A549 (cell line): ENCODE results near the gene ADIG. TPM values are rescaled to one million over a fixed set of nuclear protein-coding genes. Genes with fewer than 3 reads are reported as not detected.
A peak's percentile ranks its signal among the peaks of the same experiment; 100 is the strongest.

Source experiments
- ATAC-seq, 2 experiments: fragments of 200-7000 bp in 1 of 2; fragments of >200 bp in 1 of 2; cut with Nextera tagmentation in 1 of 2; cut with Tn5 transposase in 1 of 2; 3 replicates each; pipeline versions ENCODE4 v1.8.0 to v1.9.1; 2018 to 2020; ENCODE audit warnings: mild to moderate bottlenecking in 1 of 2, moderate library complexity in 1 of 2
- CTCF ChIA-PET: fragments of 300-600 bp; sonication (Branson Sonifier 250); formaldehyde crosslinking; extraction: SDS; loops from one replicate; lab custom pipeline; 2021; ENCODE audit warnings: antibody characterized with exemption, inconsistent platforms; lab: Yijun Ruan, JAX
- POLR2A ChIA-PET: fragments of 350-600 bp; formaldehyde crosslinking; extraction: SDS; loops from one replicate; lab custom pipeline; 2021; ENCODE audit warnings: antibody characterized with exemption, inconsistent platforms; lab: Yijun Ruan, JAX
- DNase-seq, 2 experiments: peaks; one replicate each; pipeline versions ENCODE4 v3.0.0 to v3.0.0-alpha.2; 2011 to 2016; ENCODE audit warnings: low read depth in 1 of 2, low spot score in 1 of 2
- FAIRE-seq: peaks from 2 replicates; lab custom pipeline; 2011; peaks lifted over from hg19 to GRCh38; lab: Jason Lieb, UNC
- H3K27ac ChIP-seq, 2 experiments: fragments of >200 bp; sonication (Bioruptor Twin); formaldehyde crosslinking; 3 replicates each; pipeline ENCODE4 v1.5.1; 2016 to 2017
- H3K4me1 ChIP-seq: fragments of >200 bp; sonication (Bioruptor Twin); formaldehyde crosslinking; 3 replicates; pipeline ENCODE4 v1.6.1; 2016
- H3K4me2 ChIP-seq: fragments of >200 bp; sonication (Bioruptor Twin); formaldehyde crosslinking; 3 replicates; pipeline ENCODE4 v1.6.1; 2016
- H3K4me3 ChIP-seq: fragments of >200 bp; sonication (Bioruptor Twin); formaldehyde crosslinking; 3 replicates; pipeline ENCODE4 v1.5.1; 2016
- H3K9me3 ChIP-seq: fragments of >200 bp; sonication (Bioruptor Twin); formaldehyde crosslinking; 3 replicates; pipeline ENCODE4 v1.6.1; 2016
- CBX8 ChIP-seq: fragments of 200-600 bp; sonication (generic); IDR thresholded peaks from 2 replicates; pipeline ENCODE4 v1.6.1; 2016
- CHD2 ChIP-seq: fragments of 150-350 bp; IDR thresholded peaks from 2 replicates; pipeline ENCODE4 v1.6.1; 2014; ENCODE audit warnings: low read length; ENCODE audit not compliant: partially characterized antibody
- EHF ChIP-seq: fragments of 250-450 bp; sonication (Bioruptor Pico); IDR thresholded peaks from 2 replicates; pipeline ENCODE4 v1.5.0; 2020; ENCODE audit warnings: mild to moderate bottlenecking
- ESRRA ChIP-seq: fragments of 150-350 bp; IDR thresholded peaks from 2 replicates; pipeline ENCODE4 v1.6.1; 2014; ENCODE audit warnings: mild to moderate bottlenecking, low read length, borderline replicate concordance
- HDAC2 ChIP-seq: fragments of 200-600 bp; sonication (generic); IDR thresholded peaks from 2 replicates; pipeline ENCODE4 v1.6.1; 2016
- HEYL ChIP-seq: fragments of 250-450 bp; sonication (Bioruptor Pico); IDR thresholded peaks from 2 replicates; pipeline ENCODE4 v1.8.0; 2021; ENCODE audit warnings: mild to moderate bottlenecking, moderate library complexity
- HOXB5 ChIP-seq: fragments of 250-450 bp; sonication (Bioruptor Pico); IDR thresholded peaks from 2 replicates; pipeline ENCODE4 v1.5.0; 2020; ENCODE audit warnings: mild to moderate bottlenecking, moderate library complexity
- JUN ChIP-seq, 2 experiments: fragments of >200 bp; sonication (Bioruptor Twin); formaldehyde crosslinking; IDR thresholded peaks; 2 replicates in 1 of 2; 3 replicates in 1 of 2; pipeline ENCODE4 v1.6.1; 2016 to 2017
- JUNB ChIP-seq: fragments of >200 bp; sonication (Bioruptor Twin); formaldehyde crosslinking; IDR thresholded peaks from 2 replicates; pipeline ENCODE4 v1.6.1; 2016
- KDM1A ChIP-seq: fragments of 200-600 bp; sonication (generic); IDR thresholded peaks from 2 replicates; pipeline ENCODE4 v1.6.1; 2016; ENCODE audit warnings: low read depth, mild to moderate bottlenecking
- NPAS2 ChIP-seq: fragments of 250-450 bp; sonication (Bioruptor Pico); IDR thresholded peaks from 2 replicates; pipeline ENCODE4 v1.8.0; 2022; ENCODE audit warnings: mild to moderate bottlenecking, moderate library complexity, borderline replicate concordance
- POLR2A ChIP-seq: IDR thresholded peaks from 2 replicates; pipeline ENCODE4 v1.6.1; 2012; ENCODE audit warnings: mild to moderate bottlenecking, low read length
- POLR2AphosphoS2 ChIP-seq: conservative IDR thresholded peaks from 2 replicates; pipeline ENCODE4 v1.6.1; 2012; ENCODE audit warnings: low read length, improper control_type of control experiment, inconsistent platforms
- RNF2 ChIP-seq: fragments of 200-600 bp; sonication (generic); IDR thresholded peaks from 2 replicates; pipeline ENCODE4 v1.6.1; 2016; ENCODE audit warnings: low read depth, mild to moderate bottlenecking, antibody characterized with exemption, moderate library complexity, borderline replicate concordance
- SMC3 ChIP-seq: fragments of >200 bp; sonication (Bioruptor Twin); formaldehyde crosslinking; IDR thresholded peaks from 3 replicates; pipeline ENCODE4 v1.6.1; 2018; ENCODE audit warnings: inconsistent platforms
- TP53 ChIP-seq: fragments of 250-450 bp; sonication (Bioruptor Pico); IDR thresholded peaks from 2 replicates; pipeline ENCODE4 v1.5.0; 2021; ENCODE audit warnings: mild to moderate bottlenecking, moderate library complexity
- USF2 ChIP-seq: fragments of 450-650 bp; IDR thresholded peaks from 2 replicates; pipeline ENCODE4 v1.6.1; 2014; ENCODE audit warnings: antibody characterized with exemption
- ZNF302 ChIP-seq: fragments of 250-450 bp; sonication (Bioruptor Pico); IDR thresholded peaks from 2 replicates; pipeline ENCODE4 v1.9.0; 2021; ENCODE audit warnings: inconsistent platforms, mild to moderate bottlenecking, moderate library complexity
- WGBS: methylation state at CpG from one replicate; pipeline ENCODE4 v1.1.6; 2017; ENCODE audit errors: missing lambda C conversion rate; 5-methylcytosine and 5-hydroxymethylcytosine counted together
- polyA plus RNA-seq, 4 experiments: library from polyadenylated mRNA; depleted of rRNA in 3 of 4; stranded (reverse); fragments of >200 nt; fragmentation: RNase III in 1 of 4; extraction: RNeasy Plus Mini Kit Qiagen cat#74134 plus additional on column Dnase treatment in 1 of 4; gene quantifications; 2 replicates in 3 of 4; 3 replicates in 1 of 4; pipeline ENCODE4 v1.2.3, GENCODE V29; 2011 to 2017
- TF ChIP-seq, protein P1 (sequence below): fragments of 250-450 bp; sonication (Bioruptor Pico); IDR thresholded peaks from 2 replicates; pipeline ENCODE4 v1.5.0; 2021; ENCODE audit warnings: mild to moderate bottlenecking, moderate library complexity, borderline replicate concordance
- TF ChIP-seq, protein P2 (sequence below): fragments of 150-350 bp; IDR thresholded peaks from 2 replicates; pipeline ENCODE4 v1.6.1; 2014; ENCODE audit warnings: low read depth, mild to moderate bottlenecking, low read length

The ADIG gene
- polyA plus RNA-seq, 2 of the 4 experiments (the other 2 are of a cell fraction), result not detected

- Histone ChIP-seq H3K4me3 (no peak overlapping the region), H3K9me3 (no peaks in the 10 kb centered on the region), H3K4me2 (0 out of 3 replicates have a peak overlapping the region, but pooled peaks have one; percentile 2), H3K27ac (peak overlapping the region in 1 of 2 experiments; percentile 25; a peak in 2 of 6 replicates), H3K4me1 (peaks cover 11% of the 10 kb centered on the region; the same call in 1 of the 3 replicates)
- peak; percentile 34 to 38 for DNase-seq
- peak; percentile 85 to 86 for ATAC-seq
- TF ChIP-seq KDM1A, result 0 out of 2 replicates have a peak, but pooled peaks have one; percentile 23
- TF ChIP-seq, protein P1, sequence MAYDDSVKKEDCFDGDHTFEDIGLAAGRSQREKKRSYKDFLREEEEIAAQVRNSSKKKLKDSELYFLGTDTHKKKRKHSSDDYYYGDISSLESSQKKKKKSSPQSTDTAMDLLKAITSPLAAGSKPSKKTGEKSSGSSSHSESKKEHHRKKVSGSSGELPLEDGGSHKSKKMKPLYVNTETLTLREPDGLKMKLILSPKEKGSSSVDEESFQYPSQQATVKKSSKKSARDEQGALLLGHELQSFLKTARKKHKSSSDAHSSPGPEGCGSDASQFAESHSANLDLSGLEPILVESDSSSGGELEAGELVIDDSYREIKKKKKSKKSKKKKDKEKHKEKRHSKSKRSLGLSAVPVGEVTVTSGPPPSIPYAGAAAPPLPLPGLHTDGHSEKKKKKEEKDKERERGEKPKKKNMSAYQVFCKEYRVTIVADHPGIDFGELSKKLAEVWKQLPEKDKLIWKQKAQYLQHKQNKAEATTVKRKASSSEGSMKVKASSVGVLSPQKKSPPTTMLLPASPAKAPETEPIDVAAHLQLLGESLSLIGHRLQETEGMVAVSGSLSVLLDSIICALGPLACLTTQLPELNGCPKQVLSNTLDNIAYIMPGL (CRISPR knock-in tag), result no peak
- ChIA-PET CTCF (interaction anchor here (0.6 to 1.7 kb wide), 4 partner anchors 12 to 58 kb away, joined by 3 to 9 read pairs (median 4); no protein-coding TSS in a partner anchor), POLR2A (interaction anchor here (0.8 kb wide), 1 partner anchor 13 kb away, joined by 3 read pairs; no protein-coding TSS in a partner anchor)
- no peak for FAIRE-seq
- WGBS, result 48% methylated on average over 11 of the region's 16 CpGs
These were observed 36.2 kb downstream of the ADIG start for GRCh38 chr20:38617011-38617829.

GRCh38 chr20:38617830-38618196, 36.8 kb downstream of the ADIG start:
- ChIA-PET POLR2A (no interaction called here), CTCF (interaction anchor here (0.6 to 1.7 kb wide), 3 partner anchors 16 to 58 kb away, joined by 3 to 9 read pairs (median 4); no protein-coding TSS in a partner anchor)
- no peak for DNase-seq
- no peak for ATAC-seq
- WGBS, result 87% methylated on average over 4 of the region's 4 CpGs
- no peaks in the 10 kb centered on the region for H3K9me3 ChIP-seq
- no peak for FAIRE-seq
- no peak overlapping the region for H3K27ac ChIP-seq
- no peak overlapping the region for H3K4me3 ChIP-seq
- H3K4me1 ChIP-seq, result peaks cover 11% of the 10 kb centered on the region; the same call in 1 of the 3 replicates
- no peak overlapping the region for H3K4me2 ChIP-seq
- no peak for TF ChIP-seq JUNB
- no peak for TF ChIP-seq KDM1A
- no peak for TF ChIP-seq ZNF302
- no peak for TF ChIP-seq POLR2A
- no peak for TF ChIP-seq HDAC2
- no peak for TF ChIP-seq SMC3
- TF ChIP-seq HOXB5 (CRISPR knock-in tag), result no peak
- no peak for TF ChIP-seq NPAS2
- no peak for TF ChIP-seq USF2
- no peak for TF ChIP-seq TP53 (CRISPR knock-in tag)
- no peak for TF ChIP-seq ESRRA
- no peak for TF ChIP-seq CBX8
- TF ChIP-seq RNF2, result no peak
- TF ChIP-seq HEYL, result no peak
- TF ChIP-seq EHF (CRISPR knock-in tag), result no peak
- TF ChIP-seq JUN (IDR thresholded peaks at IDR 0.05), result no peak
- no peak for TF ChIP-seq CHD2
- TF ChIP-seq, protein P2, sequence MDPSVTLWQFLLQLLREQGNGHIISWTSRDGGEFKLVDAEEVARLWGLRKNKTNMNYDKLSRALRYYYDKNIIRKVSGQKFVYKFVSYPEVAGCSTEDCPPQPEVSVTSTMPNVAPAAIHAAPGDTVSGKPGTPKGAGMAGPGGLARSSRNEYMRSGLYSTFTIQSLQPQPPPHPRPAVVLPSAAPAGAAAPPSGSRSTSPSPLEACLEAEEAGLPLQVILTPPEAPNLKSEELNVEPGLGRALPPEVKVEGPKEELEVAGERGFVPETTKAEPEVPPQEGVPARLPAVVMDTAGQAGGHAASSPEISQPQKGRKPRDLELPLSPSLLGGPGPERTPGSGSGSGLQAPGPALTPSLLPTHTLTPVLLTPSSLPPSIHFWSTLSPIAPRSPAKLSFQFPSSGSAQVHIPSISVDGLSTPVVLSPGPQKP, result no peak
- no peak for TF ChIP-seq POLR2AphosphoS2
- TF ChIP-seq, all 56 proteins: peak for 0
